ENCODE measurements around the gene FBXO24. TPM values are rescaled to one million over a fixed set of nuclear protein-coding genes. Genes with fewer than 3 reads are reported as not detected.
A peak's percentile ranks its signal among the peaks of the same experiment; 100 is the strongest.

Gene FBXO24
- total and polyA plus RNA-seq, 9 of the 15 experiments (the other 6 are each of a cell fraction or from before 2014, with no cell fraction given) = 0.17 to 0.95 (median 0.50) TPM

DNA sequence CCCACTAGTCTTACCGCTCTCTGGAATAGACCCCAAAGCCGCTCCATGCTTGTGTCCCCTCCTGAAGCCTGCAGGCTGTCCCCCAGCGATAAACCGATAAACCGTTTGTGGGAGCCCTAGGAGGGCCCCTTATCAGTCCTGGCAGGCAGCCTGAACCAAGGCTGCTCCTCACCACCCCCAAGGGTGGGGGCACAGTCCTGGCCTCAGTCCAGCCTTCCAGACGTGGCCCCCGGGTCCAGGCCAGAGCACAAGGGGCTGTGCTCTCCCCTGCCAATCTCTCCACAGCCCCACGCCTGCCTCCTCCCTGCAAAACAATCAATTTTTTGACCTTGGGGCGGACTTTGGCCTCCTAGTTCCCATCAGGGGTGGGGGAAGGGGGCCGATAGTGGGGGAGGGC lies 55.3 kb downstream of the FBXO24 start, which contains the start of gene TFR2 (continued):
- no peak for TF ChIP-seq CCAR2 (IDR thresholded peaks at IDR 0.05; ENCODE audit: low read depth, low read length)
- peak; percentile 76; the same call in 1 of the 2 replicates for TF ChIP-seq BCOR (IDR thresholded peaks at IDR 0.05)
- no peak for TF ChIP-seq ZNF79 (CRISPR knock-in tag; IDR thresholded peaks at IDR 0.05; ENCODE audit: low read depth)
- TF ChIP-seq TSC22D4 (tag; IDR thresholded peaks at IDR 0.05) = no peak
- TF ChIP-seq, protein P1, sequence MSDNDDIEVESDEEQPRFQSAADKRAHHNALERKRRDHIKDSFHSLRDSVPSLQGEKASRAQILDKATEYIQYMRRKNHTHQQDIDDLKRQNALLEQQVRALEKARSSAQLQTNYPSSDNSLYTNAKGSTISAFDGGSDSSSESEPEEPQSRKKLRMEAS (CRISPR knock-in tag; IDR thresholded peaks at IDR 0.05) = no peak
- TF ChIP-seq NR1H2 (CRISPR knock-in tag; IDR thresholded peaks at IDR 0.05) = no peak
- TF ChIP-seq SRF (CRISPR knock-in tag; IDR thresholded peaks at IDR 0.05) = no peak
- TF ChIP-seq ZNF274 (IDR thresholded peaks at IDR 0.05; ENCODE audit: borderline replicate concordance, low read depth, low read length) = no peak
- no peak for TF ChIP-seq GABPA (tag; conservative IDR thresholded peaks at IDR 0.05; ENCODE audit: low read depth)
- TF ChIP-seq LARP7 (IDR thresholded peaks at IDR 0.05) = no peak
- TF ChIP-seq, protein P2, sequence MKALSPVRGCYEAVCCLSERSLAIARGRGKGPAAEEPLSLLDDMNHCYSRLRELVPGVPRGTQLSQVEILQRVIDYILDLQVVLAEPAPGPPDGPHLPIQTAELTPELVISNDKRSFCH (CRISPR knock-in tag; IDR thresholded peaks at IDR 0.05) = no peak
- TF ChIP-seq, protein P2 (tag; IDR thresholded peaks at IDR 0.05) = peak; percentile 27; the same call in 1 of the 2 replicates
- TF ChIP-seq SRSF1 (IDR thresholded peaks at IDR 0.05; ENCODE audit: low read depth, low read length) = no peak
- no peak for TF ChIP-seq SLC30A9 (CRISPR knock-in tag; IDR thresholded peaks at IDR 0.05)
- TF ChIP-seq ZBED1 (IDR thresholded peaks at IDR 0.05) = no peak; the same call in 1 of the 2 replicates
- TF ChIP-seq PURB (CRISPR knock-in tag; IDR thresholded peaks at IDR 0.05; ENCODE audit: low read depth) = no peak
- TF ChIP-seq SOX6 (IDR thresholded peaks at IDR 0.05) = peak; percentile 94
- TF ChIP-seq, protein P3, sequence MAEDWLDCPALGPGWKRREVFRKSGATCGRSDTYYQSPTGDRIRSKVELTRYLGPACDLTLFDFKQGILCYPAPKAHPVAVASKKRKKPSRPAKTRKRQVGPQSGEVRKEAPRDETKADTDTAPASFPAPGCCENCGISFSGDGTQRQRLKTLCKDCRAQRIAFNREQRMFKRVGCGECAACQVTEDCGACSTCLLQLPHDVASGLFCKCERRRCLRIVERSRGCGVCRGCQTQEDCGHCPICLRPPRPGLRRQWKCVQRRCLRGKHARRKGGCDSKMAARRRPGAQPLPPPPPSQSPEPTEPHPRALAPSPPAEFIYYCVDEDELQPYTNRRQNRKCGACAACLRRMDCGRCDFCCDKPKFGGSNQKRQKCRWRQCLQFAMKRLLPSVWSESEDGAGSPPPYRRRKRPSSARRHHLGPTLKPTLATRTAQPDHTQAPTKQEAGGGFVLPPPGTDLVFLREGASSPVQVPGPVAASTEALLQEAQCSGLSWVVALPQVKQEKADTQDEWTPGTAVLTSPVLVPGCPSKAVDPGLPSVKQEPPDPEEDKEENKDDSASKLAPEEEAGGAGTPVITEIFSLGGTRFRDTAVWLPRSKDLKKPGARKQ (CRISPR knock-in tag; IDR thresholded peaks at IDR 0.05) = no peak
- TF ChIP-seq CCNT2 (IDR thresholded peaks at IDR 0.05; ENCODE audit: borderline replicate concordance, extremely low read depth, insufficient read length, low read depth, low read length) = peak; percentile 99
- no peak for TF ChIP-seq PCBP1 (IDR thresholded peaks at IDR 0.05; ENCODE audit: low read depth, low read length, poor library complexity, severe bottlenecking)
- TF ChIP-seq MNT (conservative IDR thresholded peaks at IDR 0.05) = peak in 1 of 2 experiments; percentile 70; a peak in 3 of 4 replicates
- no peak for TF ChIP-seq HCFC1 (IDR thresholded peaks at IDR 0.05; ENCODE audit: low read depth, low read length)
- TF ChIP-seq, protein P4, sequence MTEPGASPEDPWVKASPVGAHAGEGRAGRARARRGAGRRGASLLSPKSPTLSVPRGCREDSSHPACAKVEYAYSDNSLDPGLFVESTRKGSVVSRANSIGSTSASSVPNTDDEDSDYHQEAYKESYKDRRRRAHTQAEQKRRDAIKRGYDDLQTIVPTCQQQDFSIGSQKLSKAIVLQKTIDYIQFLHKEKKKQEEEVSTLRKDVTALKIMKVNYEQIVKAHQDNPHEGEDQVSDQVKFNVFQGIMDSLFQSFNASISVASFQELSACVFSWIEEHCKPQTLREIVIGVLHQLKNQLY (CRISPR knock-in tag; conservative IDR thresholded peaks at IDR 0.05) = no peak
- TF ChIP-seq MIER1 (IDR thresholded peaks at IDR 0.05; ENCODE audit: low read depth) = no peak
- no peak for TF ChIP-seq ZNF507 (tag; conservative IDR thresholded peaks at IDR 0.05)
